Progenitor cell of endocrine pancreas (in vitro differentiated cells): ENCODE measurements around the gene RHEX. TPM values are rescaled to one million over a fixed set of nuclear protein-coding genes. Genes with fewer than 3 reads are reported as not detected.
A peak's percentile ranks its signal among the peaks of the same experiment; 100 is the strongest.
"Not testable (repeated sequence)": the region's sequence is repeated elsewhere in the genome, so short reads cannot be mapped to it uniquely, and the experiment has no call there.

Source experiments
- DNase-seq: peaks from one replicate; pipeline ENCODE4 v3.0.0; 2021; ENCODE audit warnings: low spot score; ENCODE audit not compliant: unreplicated experiment
- H3K27ac Mint-ChIP-seq: 2 replicates; pipeline ENCODE4 v1.8.0; 2021; ENCODE audit warnings: mild to moderate bottlenecking, moderate library complexity, mixed read lengths
- H3K27me3 Mint-ChIP-seq: 2 replicates; pipeline ENCODE4 v1.8.0; 2021; ENCODE audit warnings: mixed read lengths
- H3K36me3 Mint-ChIP-seq: 2 replicates; pipeline ENCODE4 v1.8.0; 2022; ENCODE audit warnings: mixed read lengths; ENCODE audit not compliant: insufficient read depth
- H3K4me1 Mint-ChIP-seq: 2 replicates; pipeline ENCODE4 v1.8.0; 2021; ENCODE audit warnings: low read depth, mixed read lengths
- H3K4me3 Mint-ChIP-seq: 2 replicates; pipeline ENCODE4 v1.8.0; 2021; ENCODE audit warnings: low read depth, mild to moderate bottlenecking, moderate library complexity, mixed read lengths
- H3K9me3 Mint-ChIP-seq: 2 replicates; pipeline ENCODE4 v1.8.0; 2021; ENCODE audit warnings: low read depth, mixed read lengths
- long read RNA-seq: library from polyadenylated mRNA; unstranded; transcript quantifications from one replicate; pipeline ENCODE4 v2.0.0, GENCODE V29; 2020
- total RNA-seq: library from RNA; stranded (reverse); gene quantifications from 2 replicates; pipeline ENCODE4 v1.2.1, GENCODE V29; 2021
- TF ChIP-seq, protein P1 (sequence below): fragments of 200-600 bp; sonication (generic); IDR thresholded peaks from one replicate; pipeline ENCODE4 v1.5.0; 2021; ENCODE audit warnings: antibody characterized with exemption, mild to moderate bottlenecking; ENCODE audit not compliant: unreplicated experiment

Gene RHEX, protein sequence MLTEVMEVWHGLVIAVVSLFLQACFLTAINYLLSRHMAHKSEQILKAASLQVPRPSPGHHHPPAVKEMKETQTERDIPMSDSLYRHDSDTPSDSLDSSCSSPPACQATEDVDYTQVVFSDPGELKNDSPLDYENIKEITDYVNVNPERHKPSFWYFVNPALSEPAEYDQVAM
- not detected in 2 replicates for total RNA-seq
- long read RNA-seq, result 0 reads

DNA sequence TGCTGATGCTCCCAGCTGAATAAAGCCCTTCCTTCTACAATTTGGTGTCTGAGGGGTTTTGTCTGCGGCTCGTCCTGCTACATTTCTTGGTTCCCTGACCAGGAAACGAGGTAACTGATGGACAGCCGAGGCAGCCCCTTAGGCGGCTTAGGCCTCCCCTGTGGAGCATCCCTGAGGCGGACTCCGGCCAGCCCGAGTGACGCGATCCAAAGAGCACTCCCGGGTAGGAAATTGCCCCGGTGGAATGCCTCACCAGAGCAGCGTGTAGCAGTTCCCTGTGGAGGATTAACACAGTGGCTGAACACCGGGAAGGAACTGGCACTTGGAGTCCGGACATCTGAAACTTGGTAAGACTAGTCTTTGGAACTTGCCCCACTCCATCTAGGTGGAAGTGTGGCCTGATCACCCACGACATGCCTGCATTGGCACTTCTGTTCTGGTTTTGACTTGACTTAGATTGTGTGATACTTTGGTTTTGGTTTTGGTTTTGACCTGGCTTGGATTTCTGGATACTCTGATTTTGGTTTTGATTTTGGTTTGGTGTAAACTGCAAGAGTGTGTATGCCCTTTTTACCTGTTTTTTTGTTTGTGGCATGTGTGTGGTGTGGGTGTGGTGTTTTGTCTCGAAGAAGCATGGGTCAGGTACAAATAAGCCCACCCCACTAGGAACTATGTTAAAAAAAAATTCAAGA lies at the start of gene RHEX:
Gene RHEX, plus strand, starts transcription at position 255 of the 692 bp plus-strand sequence. CDS start 44,656 bp downstream, outside the sequence.
- H3K27me3 Mint-ChIP-seq, H3K4me3 Mint-ChIP-seq, H3K36me3 Mint-ChIP-seq, DNase-seq, H3K27ac Mint-ChIP-seq, H3K9me3 Mint-ChIP-seq: not testable (repeated sequence)
- peaks cover 20% of the 10 kb centered on the region for H3K4me1 Mint-ChIP-seq

DNA sequence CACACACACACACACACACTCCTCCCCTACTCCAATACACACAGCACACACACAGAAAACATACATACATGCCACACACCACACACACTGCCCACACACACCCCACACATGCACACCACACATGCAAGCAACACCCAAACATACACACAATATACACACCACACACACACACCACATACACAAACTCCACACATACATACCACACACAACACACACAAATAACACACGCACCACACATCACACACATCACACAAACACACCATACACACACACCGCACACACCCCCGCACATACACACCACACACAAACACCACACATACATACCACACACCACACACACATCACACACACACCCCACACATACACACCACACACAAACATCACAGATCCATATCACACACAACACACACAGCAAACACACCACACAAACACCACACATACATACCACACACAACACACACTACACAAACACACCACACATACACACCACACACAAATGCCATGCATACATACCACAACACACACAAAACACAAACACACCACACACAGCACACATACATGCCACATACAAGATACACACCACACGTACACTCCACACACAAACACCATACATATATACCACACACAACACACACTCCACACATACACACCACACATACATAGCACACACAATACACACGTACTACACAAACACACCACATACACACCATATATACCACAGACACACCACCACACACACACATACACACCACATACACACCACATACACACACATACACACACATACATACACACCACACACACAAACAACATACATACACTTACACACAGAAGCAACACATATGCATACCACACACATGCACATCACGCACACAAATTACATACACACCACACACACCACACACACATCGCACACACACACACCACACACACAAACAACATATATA lies 48.8 kb upstream of the RHEX start:
- Mint-ChIP-seq H3K36me3 (no peaks in the 10 kb centered on the region), H3K27ac (peak overlapping the region; percentile 18), H3K9me3 (peaks cover under 1% of the 10 kb centered on the region), H3K4me1 (no peaks in the 10 kb centered on the region), H3K27me3 (peaks cover 21% of the 10 kb centered on the region), H3K4me3 (no peak overlapping the region)
- TF ChIP-seq, protein P1, sequence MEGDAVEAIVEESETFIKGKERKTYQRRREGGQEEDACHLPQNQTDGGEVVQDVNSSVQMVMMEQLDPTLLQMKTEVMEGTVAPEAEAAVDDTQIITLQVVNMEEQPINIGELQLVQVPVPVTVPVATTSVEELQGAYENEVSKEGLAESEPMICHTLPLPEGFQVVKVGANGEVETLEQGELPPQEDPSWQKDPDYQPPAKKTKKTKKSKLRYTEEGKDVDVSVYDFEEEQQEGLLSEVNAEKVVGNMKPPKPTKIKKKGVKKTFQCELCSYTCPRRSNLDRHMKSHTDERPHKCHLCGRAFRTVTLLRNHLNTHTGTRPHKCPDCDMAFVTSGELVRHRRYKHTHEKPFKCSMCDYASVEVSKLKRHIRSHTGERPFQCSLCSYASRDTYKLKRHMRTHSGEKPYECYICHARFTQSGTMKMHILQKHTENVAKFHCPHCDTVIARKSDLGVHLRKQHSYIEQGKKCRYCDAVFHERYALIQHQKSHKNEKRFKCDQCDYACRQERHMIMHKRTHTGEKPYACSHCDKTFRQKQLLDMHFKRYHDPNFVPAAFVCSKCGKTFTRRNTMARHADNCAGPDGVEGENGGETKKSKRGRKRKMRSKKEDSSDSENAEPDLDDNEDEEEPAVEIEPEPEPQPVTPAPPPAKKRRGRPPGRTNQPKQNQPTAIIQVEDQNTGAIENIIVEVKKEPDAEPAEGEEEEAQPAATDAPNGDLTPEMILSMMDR, result no peak
- no peak for DNase-seq

DNA sequence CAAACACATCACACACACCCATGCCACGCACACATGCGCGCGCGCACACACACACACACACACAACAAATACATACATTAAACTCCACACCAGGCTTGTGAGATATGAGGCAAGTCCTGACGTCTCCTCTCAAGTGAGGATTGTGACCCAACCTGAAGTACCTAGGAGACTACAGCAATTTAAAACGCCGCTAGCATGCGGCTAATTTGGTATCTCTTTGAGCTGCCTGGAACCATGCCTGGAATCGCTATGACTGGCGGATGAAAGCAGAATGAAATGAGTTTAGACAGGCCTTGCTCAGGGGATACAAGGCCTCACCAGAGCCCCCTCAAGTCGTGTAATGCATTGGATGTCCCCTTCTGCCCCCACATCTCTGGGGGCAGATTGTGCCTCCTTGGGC lies 48.1 kb upstream of the RHEX start:
- no peak overlapping the region for H3K27ac Mint-ChIP-seq

DNA sequence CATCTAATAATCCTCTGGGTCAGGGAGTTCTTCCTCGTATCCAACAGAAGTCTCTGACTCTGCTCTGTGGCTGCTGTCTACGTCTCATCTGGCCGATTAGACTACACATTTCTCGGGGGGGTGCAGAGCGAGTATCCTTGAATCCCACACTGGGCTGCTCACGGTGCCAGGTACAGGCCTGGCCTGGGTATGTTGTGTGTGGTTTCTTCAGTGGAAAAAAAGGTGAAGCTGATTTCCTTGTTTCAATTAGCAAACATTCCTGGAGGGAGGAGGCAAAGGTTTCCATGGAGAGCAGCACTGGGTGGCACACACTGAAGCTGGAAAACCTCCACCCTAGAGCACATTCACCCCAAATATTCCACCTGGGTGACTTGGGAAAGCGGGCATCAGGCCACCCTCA lies 47.7 kb upstream of the RHEX start:
- DNase-seq, result no peak

More for the DNA sequence above, 48.1 kb upstream of the RHEX start:
- H3K9me3 Mint-ChIP-seq, result no peaks in the 10 kb centered on the region
- no peak for DNase-seq
- TF ChIP-seq, protein P1, result no peak
- H3K27me3 Mint-ChIP-seq, result peaks cover 24% of the 10 kb centered on the region
- no peaks in the 10 kb centered on the region for H3K4me1 Mint-ChIP-seq
- no peaks in the 10 kb centered on the region for H3K36me3 Mint-ChIP-seq
- H3K4me3 Mint-ChIP-seq, result no peak overlapping the region

DNA sequence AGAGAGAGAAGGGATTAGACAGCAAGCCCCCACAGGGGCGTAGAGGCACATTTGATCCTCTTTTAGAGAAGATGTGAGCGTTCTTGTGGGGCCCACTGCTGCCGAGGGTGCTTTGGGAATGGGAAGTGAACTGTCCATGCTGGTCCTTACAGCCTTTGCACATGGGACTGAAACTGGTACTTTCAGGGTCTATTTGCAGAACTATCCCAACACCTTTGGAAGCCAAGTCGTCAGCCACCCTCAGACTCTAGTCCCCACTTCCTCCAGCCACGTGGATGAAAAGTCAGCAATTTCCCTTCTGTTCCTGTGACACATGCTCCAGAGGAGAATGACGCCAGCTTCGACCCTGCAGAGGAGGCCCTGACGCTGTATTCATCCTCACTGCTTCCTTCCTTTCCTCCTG lies 47.2 kb upstream of the RHEX start:
- no peaks in the 10 kb centered on the region for H3K36me3 Mint-ChIP-seq
- no peaks in the 10 kb centered on the region for H3K4me1 Mint-ChIP-seq

More for the DNA sequence above, 47.7 kb upstream of the RHEX start:
- H3K4me1 Mint-ChIP-seq, result no peaks in the 10 kb centered on the region
- H3K27me3 Mint-ChIP-seq, result peaks cover 24% of the 10 kb centered on the region
- no peak overlapping the region for H3K27ac Mint-ChIP-seq
- H3K36me3 Mint-ChIP-seq, result no peaks in the 10 kb centered on the region
- H3K4me3 Mint-ChIP-seq, result no peak overlapping the region
- no peaks in the 10 kb centered on the region for H3K9me3 Mint-ChIP-seq
- TF ChIP-seq, protein P1, result no peak

More for the DNA sequence above, 47.2 kb upstream of the RHEX start:
- TF ChIP-seq, protein P1, result no peak
- Mint-ChIP-seq H3K4me3 (no peak overlapping the region), H3K9me3 (no peaks in the 10 kb centered on the region), H3K27ac (no peak overlapping the region), H3K27me3 (peaks cover 28% of the 10 kb centered on the region)
- no peak for DNase-seq
